WTC11 (cell line): ENCODE measurements around the gene PHKA2. TPM values are rescaled to one million over a fixed set of nuclear protein-coding genes. Genes with fewer than 3 reads are reported as not detected.

Experiments
- ATAC-seq: fragments of 200-7000 bp; cut with Tn5 transposase; 2 replicates; pipeline ENCODE4 v1.10.0; 2021; ENCODE audit warnings: mild to moderate bottlenecking, moderate library complexity
- CTCF ChIA-PET: fragments of 300-600 bp; sonication (Branson Sonifier 250); formaldehyde crosslinking; loops from one replicate; lab custom pipeline; 2021; ENCODE audit warnings: antibody characterized with exemption; lab: Charles Lee
- POLR2A ChIA-PET: fragments of 350-600 bp; sonication (Branson Sonifier 250); formaldehyde crosslinking; loops from one replicate; lab custom pipeline; 2021; ENCODE audit warnings: antibody characterized with exemption; lab: Charles Lee
- DNase-seq: peaks from one replicate; pipeline ENCODE4 v3.0.0; 2021; ENCODE audit warnings: low spot score
- H3K27ac Mint-ChIP-seq: 2 replicates; pipeline ENCODE4 v1.8.0; 2021; ENCODE audit warnings: mixed read lengths
- H3K27me3 Mint-ChIP-seq: 2 replicates; pipeline ENCODE4 v1.8.0; 2021; ENCODE audit warnings: low read depth, mild to moderate bottlenecking, moderate library complexity, mixed read lengths
- H3K36me3 Mint-ChIP-seq: 2 replicates; pipeline ENCODE4 v1.8.0; 2021; ENCODE audit warnings: mixed read lengths
- H3K4me1 Mint-ChIP-seq: 2 replicates; pipeline ENCODE4 v1.8.0; 2022; ENCODE audit warnings: mixed read lengths
- H3K4me3 Mint-ChIP-seq: 2 replicates; pipeline ENCODE4 v1.8.0; 2021; ENCODE audit warnings: mild to moderate bottlenecking, moderate library complexity, mixed read lengths
- H3K9me3 Mint-ChIP-seq: 2 replicates; pipeline ENCODE4 v1.8.0; 2021; ENCODE audit warnings: mixed read lengths
- AFF4 ChIP-seq: sonication (generic); formaldehyde crosslinking; IDR thresholded peaks from 2 replicates; pipeline ENCODE4 v1.8.1; 2023; ENCODE audit warnings: mild to moderate bottlenecking, missing genetic modification reagents, borderline replicate concordance
- ATF1 ChIP-seq: sonication (generic); formaldehyde crosslinking; IDR thresholded peaks from 2 replicates; pipeline ENCODE4 v1.8.1; 2023; ENCODE audit warnings: mild to moderate bottlenecking, moderate library complexity, missing genetic modification reagents
- ATF3 ChIP-seq: sonication (generic); formaldehyde crosslinking; conservative IDR thresholded peaks from 2 replicates; pipeline ENCODE4 v1.8.1; 2022; ENCODE audit warnings: mild to moderate bottlenecking, missing genetic modification reagents
- CDX4 ChIP-seq: fragments of 250-450 bp; sonication (Bioruptor Pico); IDR thresholded peaks from 2 replicates; pipeline ENCODE4 v1.9.0; 2021; ENCODE audit warnings: moderate library complexity, mild to moderate bottlenecking, inconsistent platforms, borderline replicate concordance
- CREB1 ChIP-seq: sonication (generic); formaldehyde crosslinking; IDR thresholded peaks from 2 replicates; pipeline ENCODE4 v1.8.0; 2023; ENCODE audit warnings: mild to moderate bottlenecking, missing genetic modification reagents
- ELF4 ChIP-seq: sonication (generic); formaldehyde crosslinking; IDR thresholded peaks from 2 replicates; pipeline ENCODE4 v1.8.1; 2022; ENCODE audit warnings: low read depth, mild to moderate bottlenecking, moderate library complexity, missing genetic modification reagents
- ESRRA ChIP-seq: sonication (generic); formaldehyde crosslinking; IDR thresholded peaks from 2 replicates; pipeline ENCODE4 v1.8.1; 2022; ENCODE audit warnings: mild to moderate bottlenecking, missing genetic modification reagents, borderline replicate concordance
- ETV6 ChIP-seq: sonication (generic); formaldehyde crosslinking; IDR thresholded peaks from 2 replicates; pipeline ENCODE4 v1.8.1; 2022; ENCODE audit warnings: mild to moderate bottlenecking, missing genetic modification reagents
- FOXP1 ChIP-seq: sonication (generic); formaldehyde crosslinking; IDR thresholded peaks from 2 replicates; pipeline ENCODE4 v1.8.0; 2022; ENCODE audit warnings: missing genetic modification reagents, mild to moderate bottlenecking, moderate library complexity, borderline replicate concordance
- FOXP4 ChIP-seq: sonication (generic); formaldehyde crosslinking; IDR thresholded peaks from 2 replicates; pipeline ENCODE4 v1.8.0; 2022; ENCODE audit warnings: mild to moderate bottlenecking, missing genetic modification reagents
- GTF2I ChIP-seq: fragments of 250-450 bp; sonication (Bioruptor Pico); conservative IDR thresholded peaks from 2 replicates; pipeline ENCODE4 v1.4.0; 2021; ENCODE audit warnings: mild to moderate bottlenecking
- HMGXB4 ChIP-seq: sonication (generic); formaldehyde crosslinking; IDR thresholded peaks from 2 replicates; pipeline ENCODE4 v1.8.1; 2023; ENCODE audit warnings: mild to moderate bottlenecking, moderate library complexity, missing genetic modification reagents
- JAZF1 ChIP-seq: fragments of 250-450 bp; sonication (Bioruptor Pico); IDR thresholded peaks from 2 replicates; pipeline ENCODE4 v1.9.0; 2021; ENCODE audit warnings: moderate library complexity, mild to moderate bottlenecking, inconsistent platforms
- MLX ChIP-seq: sonication (generic); formaldehyde crosslinking; IDR thresholded peaks from 2 replicates; pipeline ENCODE4 v1.8.1; 2023; ENCODE audit warnings: mild to moderate bottlenecking, missing genetic modification reagents, moderate library complexity
- SOX15 ChIP-seq: fragments of 250-450 bp; sonication (Bioruptor Pico); IDR thresholded peaks from 2 replicates; pipeline ENCODE4 v1.9.0; 2021; ENCODE audit warnings: mild to moderate bottlenecking
- SP1 ChIP-seq: sonication (generic); formaldehyde crosslinking; conservative IDR thresholded peaks from 2 replicates; pipeline ENCODE4 v1.8.1; 2022; ENCODE audit warnings: missing genetic modification reagents
- STAT6 ChIP-seq: sonication (generic); formaldehyde crosslinking; conservative IDR thresholded peaks from 2 replicates; pipeline ENCODE4 v1.8.1; 2023; ENCODE audit warnings: mild to moderate bottlenecking, low read depth, missing genetic modification reagents, moderate library complexity
- TEAD1 ChIP-seq: sonication (generic); formaldehyde crosslinking; IDR thresholded peaks from 2 replicates; pipeline ENCODE4 v1.8.0; 2022; ENCODE audit warnings: mild to moderate bottlenecking, missing genetic modification reagents
- TP53 ChIP-seq: sonication (generic); formaldehyde crosslinking; IDR thresholded peaks from 2 replicates; pipeline ENCODE4 v1.8.1; 2023; ENCODE audit warnings: mild to moderate bottlenecking, missing genetic modification reagents
- ZBTB21 ChIP-seq: sonication (generic); formaldehyde crosslinking; IDR thresholded peaks from 2 replicates; pipeline ENCODE4 v1.8.1; 2023; ENCODE audit warnings: mild to moderate bottlenecking, missing genetic modification reagents, borderline replicate concordance
- ZNF219 ChIP-seq: sonication (generic); formaldehyde crosslinking; IDR thresholded peaks from 2 replicates; pipeline ENCODE4 v1.8.0; 2023; ENCODE audit warnings: missing genetic modification reagents, mild to moderate bottlenecking, borderline replicate concordance
- ZNF416 ChIP-seq: fragments of 250-450 bp; sonication (Bioruptor Pico); IDR thresholded peaks from 2 replicates; pipeline ENCODE4 v1.9.0; 2021; ENCODE audit warnings: mild to moderate bottlenecking, inconsistent platforms
- ZNF423 ChIP-seq: fragments of 250-450 bp; sonication (Bioruptor Pico); IDR thresholded peaks from 2 replicates; pipeline ENCODE4 v2.1.2; 2022; ENCODE audit warnings: mild to moderate bottlenecking, moderate library complexity
- ZNF671 ChIP-seq: fragments of 250-450 bp; sonication (Bioruptor Pico); IDR thresholded peaks from 2 replicates; pipeline ENCODE4 v1.8.0; 2021; ENCODE audit warnings: mild to moderate bottlenecking
- total RNA-seq: library from RNA; stranded (reverse); gene quantifications from 3 replicates; pipeline ENCODE4 v1.2.3, GENCODE V29; 2021

Gene PHKA2
- total RNA-seq, 1 experiment from 2014 or later: 23.8 TPM

GRCh38 chrX:18889346-18890048 lies 94.4 kb downstream of the PHKA2 start:
- ChIA-PET POLR2A (no interaction called here), CTCF (interaction anchor here (0.9 kb wide), 1 partner anchor 445 kb away, joined by 3 read pairs; no protein-coding TSS in a partner anchor)
- Mint-ChIP-seq H3K36me3 (no peaks in the 10 kb centered on the region), H3K4me3 (no peak overlapping the region), H3K4me1 (peaks cover 34% of the 10 kb centered on the region), H3K27me3 (no peaks in the 10 kb centered on the region), H3K9me3 (no peaks in the 10 kb centered on the region), H3K27ac (no peak overlapping the region)
- no peak for ATAC-seq
- DNase-seq: no peak
- TF ChIP-seq TEAD1 (CRISPR knock-in tag): no peak
- no peak for TF ChIP-seq ATF1 (CRISPR knock-in tag)
- no peak for TF ChIP-seq ZNF219
- no peak for TF ChIP-seq ETV6
- TF ChIP-seq CREB1: no peak
- TF ChIP-seq TP53 (CRISPR knock-in tag): no peak
- no peak for TF ChIP-seq ZNF671 (CRISPR knock-in tag)
- no peak for TF ChIP-seq MLX (CRISPR knock-in tag)
- TF ChIP-seq ZNF416 (CRISPR knock-in tag): no peak
- TF ChIP-seq JAZF1: no peak
- TF ChIP-seq AFF4 (CRISPR knock-in tag): no peak
- TF ChIP-seq SP1 (CRISPR knock-in tag): no peak
- no peak for TF ChIP-seq SOX15
- no peak for TF ChIP-seq GTF2I (CRISPR knock-in tag)
- TF ChIP-seq FOXP4 (CRISPR knock-in tag): no peak
- no peak for TF ChIP-seq HMGXB4 (CRISPR knock-in tag)
- no peak for TF ChIP-seq ZBTB21
- no peak for TF ChIP-seq FOXP1 (CRISPR knock-in tag)
- TF ChIP-seq ELF4: no peak
- TF ChIP-seq ESRRA: no peak

- no peak overlapping the region for H3K27ac Mint-ChIP-seq
- ChIA-PET POLR2A (no interaction called here), CTCF (interaction anchor here (2.5 kb wide), 1 partner anchor 212 kb away, joined by 13 read pairs; no protein-coding TSS in a partner anchor)
- peaks cover 39% of the 10 kb centered on the region for H3K4me1 Mint-ChIP-seq
- no peaks in the 10 kb centered on the region for H3K9me3 Mint-ChIP-seq
- no peaks in the 10 kb centered on the region for H3K36me3 Mint-ChIP-seq
- no peak for ATAC-seq
- DNase-seq: no peak
- H3K27me3 Mint-ChIP-seq: no peaks in the 10 kb centered on the region
- H3K4me3 Mint-ChIP-seq: no peak overlapping the region
- TF ChIP-seq FOXP1 (CRISPR knock-in tag): no peak
- TF ChIP-seq ATF3 (CRISPR knock-in tag): no peak
- TF ChIP-seq STAT6: no peak
- no peak for TF ChIP-seq ZNF416 (CRISPR knock-in tag)
- TF ChIP-seq ZNF423 (CRISPR knock-in tag): no peak
- no peak for TF ChIP-seq SP1 (CRISPR knock-in tag)
- no peak for TF ChIP-seq CDX4 (CRISPR knock-in tag)
- TF ChIP-seq SOX15: no peak
These were observed 95.6 kb downstream of the PHKA2 start for GRCh38 chrX:18888281-18888680.
